HG02610 (cell line): ENCODE data around the gene TIFAB.

Experiments
- ATAC-seq: cut with Tn5 transposase; IDR thresholded peaks from one replicate; pipeline ENCODE4 v1.9.1; 2021; ENCODE audit warnings: mild to moderate bottlenecking, moderate library complexity; ENCODE audit not compliant: unreplicated experiment

Gene TIFAB

GRCh38 chr5:135444360-135444759 is 7.8 kb downstream of the TIFAB start:
- ATAC-seq = no peak

GRCh38 chr5:135443161-135443960 is 8.8 kb downstream of the TIFAB start:
- ATAC-seq = no peak

- ATAC-seq = no peak
Measured at GRCh38 chr5:135442431-135443160, 9.6 kb downstream of the TIFAB start.

DNA sequence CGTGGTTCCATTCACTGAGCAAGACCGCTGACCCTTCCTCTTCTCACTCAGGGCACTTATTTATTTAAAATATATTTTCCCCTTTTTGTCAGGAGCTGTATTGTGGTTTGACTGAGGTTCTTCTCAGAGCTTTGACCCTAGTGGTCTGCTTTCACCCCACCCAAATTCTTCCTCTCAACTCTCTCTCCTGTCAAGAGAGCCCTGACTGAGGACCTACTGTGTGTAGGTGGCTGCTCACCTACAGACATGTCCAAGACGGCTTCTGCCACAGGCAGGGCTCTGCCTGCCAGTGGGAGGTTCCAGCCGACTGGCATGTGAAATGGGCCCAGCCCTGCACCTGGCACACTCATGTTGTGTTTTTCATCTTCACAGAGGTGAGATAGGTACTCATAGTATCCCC is 10.2 kb downstream of the TIFAB start:
- ATAC-seq = no peak

DNA sequence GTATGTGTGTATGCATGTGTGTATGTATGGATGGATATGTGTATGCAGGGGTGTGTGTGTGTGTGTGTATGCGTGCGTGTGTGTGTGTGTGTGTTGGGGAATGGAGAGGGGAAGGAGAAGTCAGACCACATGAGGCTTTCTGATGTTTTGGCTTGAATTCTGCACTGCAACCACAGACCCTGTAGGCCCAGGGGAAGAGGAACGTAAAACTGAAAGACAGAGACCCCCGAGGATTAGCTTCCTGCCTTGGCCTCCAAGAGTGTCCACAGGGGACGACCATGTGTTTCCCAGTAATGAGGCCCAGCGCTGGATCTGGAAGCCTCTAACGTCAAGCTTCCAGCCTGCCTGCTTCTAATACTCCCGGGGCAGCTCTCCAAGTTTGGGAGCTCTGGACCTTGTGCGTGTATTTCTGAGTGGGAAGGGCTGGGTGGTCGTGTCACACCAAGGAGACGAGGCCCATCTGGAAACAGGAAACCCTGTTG is 10.8 kb downstream of the TIFAB start:
- ATAC-seq = no peak

DNA sequence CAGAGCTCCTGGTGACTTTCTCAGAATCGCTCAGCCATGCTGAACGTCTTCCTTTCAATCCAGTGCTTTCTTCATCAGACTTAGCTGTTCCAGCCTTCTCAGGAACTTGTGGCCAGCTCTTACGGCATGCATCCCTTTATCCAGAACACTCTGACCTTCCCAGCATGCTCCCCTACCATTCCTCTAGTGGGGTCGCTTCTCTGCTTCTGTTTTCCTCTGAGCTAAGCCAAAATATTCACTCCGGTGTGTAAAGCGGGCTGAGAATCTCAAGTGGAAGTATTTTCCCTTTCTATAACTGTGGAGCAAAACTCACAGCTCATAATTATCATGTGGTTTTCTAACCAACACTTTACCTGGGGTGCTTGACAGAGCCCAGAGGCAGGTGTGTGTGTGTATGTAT is 11.2 kb downstream of the TIFAB start:
- no peak for ATAC-seq

- ATAC-seq = no peak
Measured at GRCh38 chr5:135439231-135440205, 12.6 kb downstream of the TIFAB start.

DNA sequence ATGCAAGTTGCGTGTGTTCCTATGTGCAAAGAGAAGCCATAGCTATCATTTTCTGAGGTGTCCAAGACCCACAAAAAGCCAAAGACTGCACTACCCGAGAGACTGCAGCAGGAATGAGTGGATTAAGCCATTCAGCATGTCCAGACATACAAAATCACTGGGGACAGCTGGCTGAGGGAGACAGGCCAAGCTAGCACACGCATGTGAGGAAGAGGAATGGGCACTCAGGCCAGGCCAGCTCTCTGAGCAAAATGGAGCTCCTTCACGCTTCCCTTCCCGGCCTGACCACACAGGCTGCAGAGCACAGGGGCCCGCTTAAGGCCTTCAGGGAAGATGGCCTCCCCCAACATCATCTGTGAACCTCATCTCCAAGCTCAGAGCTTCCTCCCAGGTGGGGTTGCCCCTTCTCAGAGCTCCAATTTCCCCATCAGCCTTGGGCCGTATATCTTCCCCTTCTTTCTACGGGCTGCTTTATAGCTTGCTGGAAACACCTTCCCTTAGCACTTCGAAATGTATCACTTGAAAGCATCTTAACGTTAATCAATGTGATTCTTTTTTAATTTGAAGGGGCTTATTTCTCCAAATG is 13.4 kb downstream of the TIFAB start:
- no peak for ATAC-seq

DNA sequence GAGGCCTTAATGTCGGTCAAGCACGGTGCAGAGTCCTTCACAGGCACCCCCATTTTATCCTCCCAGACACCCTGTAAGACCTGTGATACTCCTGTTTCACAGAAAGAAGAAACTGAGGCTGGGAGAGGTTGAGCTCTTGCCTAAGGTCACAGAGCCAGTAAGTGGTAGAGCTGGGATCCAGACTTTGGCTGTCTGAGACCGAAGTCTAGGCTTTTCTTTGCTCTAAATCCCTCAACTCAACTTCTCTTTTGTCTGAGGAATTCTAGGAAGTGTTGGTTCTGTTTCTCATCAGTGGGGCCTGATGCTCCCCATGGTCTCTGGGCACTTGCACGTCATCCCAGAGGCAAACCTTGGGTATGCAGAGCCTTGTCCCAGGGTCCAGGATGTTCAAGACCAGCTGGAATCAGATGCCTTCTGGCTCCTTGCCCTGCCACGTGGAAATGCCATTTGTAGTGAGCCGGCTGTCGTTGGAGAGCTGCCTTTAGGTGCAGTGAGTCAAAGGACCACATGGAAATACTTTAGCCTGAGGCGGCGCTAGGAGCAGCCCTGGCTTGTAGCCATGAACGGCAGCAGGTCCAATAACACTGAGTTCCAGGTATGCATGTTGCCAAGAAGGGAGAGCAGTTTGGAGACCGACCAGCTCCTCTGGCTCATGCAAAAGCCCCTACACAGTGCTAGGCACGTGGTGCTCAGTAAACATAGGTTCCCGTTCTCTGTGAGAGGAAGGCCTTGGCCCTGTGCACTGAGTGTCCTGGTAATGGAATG is 14.2 kb downstream of the TIFAB start:
- no peak for ATAC-seq

DNA sequence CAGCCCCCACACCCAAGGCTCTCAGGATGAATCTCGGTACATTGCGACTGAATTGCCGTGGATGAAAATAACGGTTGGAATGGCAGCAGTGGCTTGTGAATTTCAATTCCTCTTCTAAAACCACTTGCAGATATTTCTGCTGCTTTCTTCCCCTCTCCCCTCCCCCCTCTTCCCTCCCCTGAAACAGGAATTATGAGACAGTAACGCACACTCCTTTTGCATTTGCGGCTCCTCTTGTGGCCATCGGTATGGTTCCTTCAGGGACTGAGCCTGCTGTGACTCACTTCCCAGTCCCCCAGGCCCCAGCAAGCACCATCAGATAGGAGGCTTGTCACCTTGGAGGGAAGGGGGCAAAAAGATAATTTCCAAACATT is 14.7 kb downstream of the TIFAB start:
- no peak for ATAC-seq

- ATAC-seq = no peak
Measured at GRCh38 chr5:135436951-135437418, 15.2 kb downstream of the TIFAB start.

DNA sequence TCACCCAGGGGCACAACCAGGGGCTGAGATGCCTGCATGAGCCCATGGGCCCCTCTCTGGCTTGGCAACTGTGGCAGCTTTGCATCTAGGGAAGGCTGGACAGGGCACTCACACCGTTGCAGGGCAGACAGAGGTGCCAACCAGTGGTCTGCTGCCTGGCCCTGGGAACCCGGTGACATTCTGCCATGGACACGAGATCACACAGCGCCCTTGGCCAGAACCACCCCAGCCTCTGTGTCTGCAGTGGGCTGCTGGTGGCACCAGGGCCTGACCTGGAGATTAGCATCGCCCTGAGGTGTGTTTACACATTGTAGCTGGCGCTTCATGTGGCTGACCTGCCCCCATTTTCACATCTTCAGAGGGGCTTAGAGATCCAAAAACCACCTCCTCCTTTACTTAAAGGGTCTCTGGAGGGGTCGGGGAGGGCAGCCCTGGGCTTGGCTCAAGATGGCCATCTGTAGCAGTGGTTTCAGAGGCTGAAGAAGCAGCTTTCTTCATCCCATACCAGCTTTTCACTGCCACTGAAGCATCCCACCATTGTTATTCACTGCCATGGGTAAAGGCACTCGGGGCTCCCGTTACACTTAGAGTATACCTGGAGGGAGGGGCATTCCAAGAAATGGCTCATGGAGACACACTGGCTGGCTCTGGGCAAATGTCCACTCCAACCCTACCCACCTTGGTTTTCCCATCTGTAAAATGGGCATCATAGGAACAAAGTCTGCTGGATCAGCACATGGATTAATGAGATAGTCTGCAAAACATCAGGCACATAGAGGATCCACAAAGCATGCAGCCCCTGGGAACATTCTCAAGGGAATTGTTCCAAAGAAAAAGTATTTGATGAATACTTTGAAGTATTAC is 16.5 kb downstream of the TIFAB start:
- ATAC-seq = no peak

DNA sequence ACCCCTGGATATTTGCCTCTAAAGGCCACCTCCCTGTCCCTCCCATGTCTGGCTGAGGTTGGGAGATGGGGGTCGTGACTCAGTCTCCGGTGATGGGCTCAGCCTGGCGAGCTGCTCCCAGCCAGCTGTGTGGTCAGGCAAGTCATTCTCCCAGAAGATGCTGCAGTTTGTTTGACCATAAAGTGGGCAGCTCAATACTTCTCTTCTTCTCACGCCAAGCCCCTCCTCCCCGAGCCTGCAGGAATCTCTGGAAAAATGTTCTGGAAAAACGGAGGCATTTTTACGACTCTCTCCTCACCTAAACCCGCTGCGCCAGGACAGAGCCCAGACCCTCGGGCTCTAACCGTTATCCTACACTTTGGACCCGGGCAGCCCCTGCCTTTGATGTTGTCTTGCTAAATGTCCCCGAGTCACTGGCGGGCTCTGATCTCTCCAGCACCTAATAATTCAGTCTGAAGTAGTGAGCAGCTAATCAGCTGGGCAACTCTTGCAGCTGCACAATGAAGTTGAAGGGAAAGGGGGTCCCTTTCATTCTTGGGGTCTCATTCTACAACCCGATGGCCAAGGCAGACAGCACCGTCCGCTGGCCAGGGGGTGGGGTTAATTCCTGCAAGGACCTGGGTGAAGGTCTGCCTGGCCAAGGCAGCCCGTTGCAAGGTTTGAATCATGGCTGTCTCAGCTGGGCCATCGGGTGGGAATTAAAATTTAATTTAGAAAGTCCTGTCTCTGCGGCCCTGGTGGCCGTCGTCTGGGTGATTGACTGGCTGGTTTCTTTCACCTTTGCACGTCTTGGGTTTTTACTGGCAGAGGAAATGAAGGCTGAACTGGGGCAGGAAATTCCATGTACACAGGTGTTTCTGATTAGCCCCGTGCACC is 17.3 kb downstream of the TIFAB start:
- ATAC-seq = no peak

DNA sequence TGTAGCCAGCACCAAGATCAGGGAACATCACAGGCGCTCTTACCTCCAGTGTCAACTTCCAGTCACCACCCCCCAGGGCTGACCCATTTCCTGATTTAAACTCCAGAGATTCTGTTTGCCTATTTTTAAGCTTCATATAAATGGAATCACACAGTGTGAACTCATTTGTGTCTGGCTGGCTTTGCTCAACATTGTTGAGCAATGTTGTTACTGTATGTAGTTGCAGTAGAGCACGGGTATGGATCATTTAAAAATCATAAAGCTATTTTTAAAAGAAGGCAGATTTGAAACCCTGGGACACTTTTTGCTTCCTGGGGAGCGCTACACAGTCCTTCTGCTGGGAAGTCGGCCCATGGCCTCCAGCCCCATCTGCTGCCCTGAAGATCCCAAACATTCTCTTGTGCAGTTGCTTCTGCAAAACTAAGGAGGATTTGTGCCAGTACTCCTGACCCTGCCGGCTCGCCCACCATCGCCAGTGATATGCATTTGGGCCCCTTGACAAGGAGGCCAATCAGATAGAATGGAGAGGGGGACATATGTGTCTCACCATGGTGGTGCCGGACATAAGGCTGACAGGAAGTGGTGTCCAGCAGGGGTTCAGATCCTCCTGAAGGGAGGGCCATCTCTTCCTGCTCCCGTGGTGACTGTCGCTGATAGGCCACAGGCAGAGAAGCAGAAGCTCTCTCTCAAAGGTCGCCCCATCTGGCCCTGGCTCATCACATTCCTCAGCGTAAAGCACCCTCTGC is 18.3 kb downstream of the TIFAB start:
- no peak for ATAC-seq

DNA sequence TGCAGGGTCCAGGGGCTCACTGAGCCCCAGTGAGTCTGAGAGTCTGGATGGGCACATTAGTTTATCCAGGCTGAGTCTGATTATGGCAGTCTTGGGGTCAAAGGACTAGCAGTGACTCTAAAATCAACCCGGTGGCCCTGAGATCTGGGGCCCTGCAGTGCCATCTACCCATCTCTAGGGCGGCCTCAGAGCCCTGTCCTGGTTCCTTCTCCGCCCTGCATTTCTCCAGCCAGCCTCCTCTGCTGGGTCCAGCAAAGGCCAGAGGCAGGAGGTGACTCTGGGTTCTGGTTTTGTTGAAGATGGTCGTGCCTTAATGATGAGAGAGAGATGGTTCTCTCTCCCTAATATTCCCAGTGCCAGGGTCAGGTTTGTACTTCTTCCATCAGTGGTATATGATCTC is 20.0 kb downstream of the TIFAB start:
- no peak for ATAC-seq

DNA sequence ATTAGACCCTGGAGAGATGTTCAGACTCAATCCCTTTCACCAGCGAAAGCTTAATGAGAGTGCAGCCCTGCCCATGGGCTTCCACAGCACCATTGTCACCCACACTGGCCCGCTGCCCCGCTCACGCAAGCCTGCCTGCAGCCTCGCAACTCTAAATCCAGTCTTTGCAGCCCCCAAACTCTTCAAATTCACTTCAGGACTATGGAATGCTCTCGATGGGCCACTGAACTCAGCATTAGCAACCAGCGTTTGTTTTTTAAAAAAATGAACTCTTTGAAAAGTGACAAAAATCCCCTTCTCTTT is 22.1 kb downstream of the TIFAB start:
- no peak for ATAC-seq

DNA sequence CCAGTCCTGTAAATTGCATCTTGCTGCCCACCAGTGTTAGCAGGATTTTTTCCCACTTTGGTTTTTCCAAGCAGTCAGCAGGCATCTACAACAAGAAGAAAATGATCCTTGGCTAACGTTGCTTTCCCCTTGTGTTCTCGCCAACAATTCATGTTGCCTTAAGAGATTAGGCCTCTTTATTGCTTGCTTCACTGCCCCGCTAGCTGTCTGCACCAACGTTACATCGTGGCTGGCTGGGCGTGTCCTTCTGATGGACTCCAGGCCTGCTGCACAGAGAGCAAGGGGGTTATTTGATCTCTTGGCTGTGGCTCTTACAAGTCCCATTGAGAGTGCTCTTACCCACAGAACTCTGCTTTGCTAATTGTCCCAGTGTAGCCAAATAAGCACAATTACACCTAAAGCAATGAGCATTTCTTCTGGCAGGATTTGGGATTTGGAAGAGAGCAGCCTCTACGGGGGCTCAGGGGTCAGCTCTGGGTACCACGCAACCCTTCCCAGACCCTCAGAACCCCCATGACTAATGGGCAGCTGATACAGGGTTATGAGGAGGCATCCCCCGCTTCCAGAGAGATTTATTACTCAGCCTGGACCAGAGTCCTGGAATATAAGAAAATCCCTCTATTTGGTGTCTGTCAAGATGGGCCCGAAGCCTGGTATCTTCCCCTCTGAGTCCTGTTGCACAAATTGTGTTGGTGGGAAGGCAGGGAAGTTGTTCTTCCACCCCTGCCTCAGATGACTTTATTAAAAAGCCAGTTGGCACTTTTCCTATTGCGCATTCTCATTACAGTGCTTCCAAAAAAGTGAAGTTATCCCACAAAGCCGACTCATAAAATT is 22.6 kb downstream of the TIFAB start:
- ATAC-seq = no peak
